Esophagus mucosa (tissue), 1 donor: ENCODE data around the gene SH3BP4. TPM values are rescaled to one million over a fixed set of nuclear protein-coding genes. Genes with fewer than 3 reads are reported as not detected.

Experiments
- ATAC-seq: fragments of 200-7000 bp; cut with Tn5 transposase; one replicate; pipeline ENCODE4 v1.9.1; 2020
- total RNA-seq: library from RNA; stranded (reverse); gene quantifications from one replicate; pipeline ENCODE4 v1.2.4, GENCODE V29; 2023
- donor health status: DM: yes; HTN: yes; CAD: no.

SH3BP4 gene
- total RNA-seq, 1 donor from 2014 or later, result 10.7 TPM

GRCh38 chr2:234968631-234969305 lies 17.0 kb downstream of the SH3BP4 start:
- no peak for ATAC-seq

- ATAC-seq, result no peak
Measured at GRCh38 chr2:234969306-234970098, 17.7 kb downstream of the SH3BP4 start.

GRCh38 chr2:234970099-234970440 lies 18.3 kb downstream of the SH3BP4 start:
- no peak for ATAC-seq

GRCh38 chr2:234970477-234970882 lies 18.7 kb downstream of the SH3BP4 start:
- ATAC-seq, result peak; percentile 84

- no peak for ATAC-seq
Measured at GRCh38 chr2:234971496-234971895, 19.7 kb downstream of the SH3BP4 start.

- ATAC-seq, result no peak
Measured at GRCh38 chr2:234973008-234973407, 21.2 kb downstream of the SH3BP4 start.

- ATAC-seq, result no peak
Measured at GRCh38 chr2:234974501-234975385, 22.9 kb downstream of the SH3BP4 start.

- ATAC-seq, result no peak
Measured at GRCh38 chr2:234975611-234976010, 23.8 kb downstream of the SH3BP4 start.

GRCh38 chr2:234976479-234977227 lies 24.8 kb downstream of the SH3BP4 start:
- no peak for ATAC-seq

- no peak for ATAC-seq
Measured at GRCh38 chr2:234977228-234977679, 25.4 kb downstream of the SH3BP4 start.

GRCh38 chr2:234978466-234979203 lies 26.8 kb downstream of the SH3BP4 start:
- ATAC-seq, result peak; percentile 54

- ATAC-seq, result no peak
Measured at GRCh38 chr2:234979204-234980167, 27.7 kb downstream of the SH3BP4 start.

- no peak for ATAC-seq
Measured at GRCh38 chr2:234980451-234981187, 28.8 kb downstream of the SH3BP4 start.

- peak; percentile 82 for ATAC-seq
Measured at GRCh38 chr2:234981197-234982095, 29.6 kb downstream of the SH3BP4 start.

- ATAC-seq, result no peak
Measured at GRCh38 chr2:234982096-234982834, 30.4 kb downstream of the SH3BP4 start.

GRCh38 chr2:234983011-234983726 lies 31.4 kb downstream of the SH3BP4 start:
- no peak for ATAC-seq
